ENCODE results near the gene OPRD1. TPM values are rescaled to one million over a fixed set of nuclear protein-coding genes. Genes with fewer than 3 reads are reported as not detected.
"Not testable (repeated sequence)": the region's sequence is repeated elsewhere in the genome, so short reads cannot be mapped to it uniquely, and the experiment has no call there.

OPRD1 gene
- total RNA-seq, 1 donor from 2014 or later: not detected

DNA sequence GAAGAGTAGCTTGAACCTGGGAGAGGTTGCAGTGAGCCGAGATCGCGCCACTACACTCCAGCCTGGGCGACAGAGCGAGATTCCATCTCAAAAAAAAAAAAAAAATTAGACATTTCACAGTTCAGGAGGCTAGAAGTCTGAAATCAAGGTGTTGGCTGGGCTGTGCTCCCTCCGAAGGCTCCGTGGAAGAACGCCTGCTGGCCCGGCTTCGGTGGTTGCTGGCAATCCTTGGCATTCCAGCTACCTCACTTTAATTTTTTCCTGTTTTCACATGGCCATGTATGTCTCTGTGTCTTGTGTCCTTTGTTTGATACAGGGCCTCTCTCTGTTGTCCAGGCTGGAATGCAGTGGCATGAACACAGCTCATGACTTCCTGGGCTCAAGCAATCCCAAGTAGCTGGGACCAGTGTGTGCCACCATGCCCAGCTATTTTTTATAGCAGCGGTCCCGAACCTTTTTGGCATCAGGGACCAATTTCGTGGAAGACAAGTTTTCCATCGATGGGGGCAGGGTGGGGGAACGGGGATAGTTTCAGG lies 24.5 kb downstream of the OPRD1 start:
- ATAC-seq (no peak), DNase-seq (no peak)
- H3K36me3 ChIP-seq: no peaks in the 10 kb centered on the region
- no peak overlapping the region for H3K27ac ChIP-seq
- peaks cover 4% of the 10 kb centered on the region for H3K27me3 ChIP-seq
- intact Hi-C loops (cut with DNase I): no loop called here
- H3K4me3 ChIP-seq: no peak overlapping the region
- no peaks in the 10 kb centered on the region for H3K4me1 ChIP-seq
- H3K9me3 ChIP-seq: no peaks in the 10 kb centered on the region
- TF ChIP-seq, protein P1, sequence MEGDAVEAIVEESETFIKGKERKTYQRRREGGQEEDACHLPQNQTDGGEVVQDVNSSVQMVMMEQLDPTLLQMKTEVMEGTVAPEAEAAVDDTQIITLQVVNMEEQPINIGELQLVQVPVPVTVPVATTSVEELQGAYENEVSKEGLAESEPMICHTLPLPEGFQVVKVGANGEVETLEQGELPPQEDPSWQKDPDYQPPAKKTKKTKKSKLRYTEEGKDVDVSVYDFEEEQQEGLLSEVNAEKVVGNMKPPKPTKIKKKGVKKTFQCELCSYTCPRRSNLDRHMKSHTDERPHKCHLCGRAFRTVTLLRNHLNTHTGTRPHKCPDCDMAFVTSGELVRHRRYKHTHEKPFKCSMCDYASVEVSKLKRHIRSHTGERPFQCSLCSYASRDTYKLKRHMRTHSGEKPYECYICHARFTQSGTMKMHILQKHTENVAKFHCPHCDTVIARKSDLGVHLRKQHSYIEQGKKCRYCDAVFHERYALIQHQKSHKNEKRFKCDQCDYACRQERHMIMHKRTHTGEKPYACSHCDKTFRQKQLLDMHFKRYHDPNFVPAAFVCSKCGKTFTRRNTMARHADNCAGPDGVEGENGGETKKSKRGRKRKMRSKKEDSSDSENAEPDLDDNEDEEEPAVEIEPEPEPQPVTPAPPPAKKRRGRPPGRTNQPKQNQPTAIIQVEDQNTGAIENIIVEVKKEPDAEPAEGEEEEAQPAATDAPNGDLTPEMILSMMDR (IDR thresholded peaks at IDR 0.05): no peak

DNA sequence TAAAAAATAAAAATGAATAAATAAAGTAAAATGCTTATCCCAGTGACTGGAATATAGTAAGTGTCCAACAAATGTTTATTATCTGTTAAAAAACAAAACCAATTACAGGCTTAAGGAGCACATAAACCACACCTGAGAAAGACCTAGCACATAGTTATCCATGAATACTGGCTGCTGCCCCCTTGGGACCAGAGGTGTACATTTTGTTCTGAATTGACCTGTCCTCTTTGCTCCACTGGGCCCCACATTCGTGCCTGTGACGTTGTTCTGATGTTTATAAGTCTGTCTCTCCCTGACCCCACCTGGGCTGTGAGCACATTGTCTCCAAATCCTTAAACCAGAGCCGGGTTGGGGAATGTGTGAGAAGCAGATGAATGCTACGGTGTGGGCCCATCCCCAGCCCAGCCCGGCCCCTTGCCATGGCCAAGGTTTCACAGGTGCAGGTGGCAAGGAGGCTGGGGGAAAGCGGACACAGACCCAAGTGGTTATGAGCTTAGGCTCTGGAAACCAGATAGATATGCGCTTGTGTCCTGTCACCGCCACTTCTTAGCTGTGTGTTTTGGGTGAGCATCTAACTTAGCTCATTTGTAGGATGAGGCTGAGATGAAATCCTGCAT lies 29.1 kb downstream of the OPRD1 start:
- H3K4me1 ChIP-seq: no peaks in the 10 kb centered on the region
- H3K27ac ChIP-seq: no peak overlapping the region
- no peaks in the 10 kb centered on the region for H3K36me3 ChIP-seq
- H3K4me3 ChIP-seq: no peak overlapping the region
- ATAC-seq (no peak), DNase-seq (no peak)
- intact Hi-C loops (cut with DNase I): no loop called here
- TF ChIP-seq, protein P1 (IDR thresholded peaks at IDR 0.05): no peak
- peaks cover 4% of the 10 kb centered on the region for H3K27me3 ChIP-seq
- no peaks in the 10 kb centered on the region for H3K9me3 ChIP-seq

DNA sequence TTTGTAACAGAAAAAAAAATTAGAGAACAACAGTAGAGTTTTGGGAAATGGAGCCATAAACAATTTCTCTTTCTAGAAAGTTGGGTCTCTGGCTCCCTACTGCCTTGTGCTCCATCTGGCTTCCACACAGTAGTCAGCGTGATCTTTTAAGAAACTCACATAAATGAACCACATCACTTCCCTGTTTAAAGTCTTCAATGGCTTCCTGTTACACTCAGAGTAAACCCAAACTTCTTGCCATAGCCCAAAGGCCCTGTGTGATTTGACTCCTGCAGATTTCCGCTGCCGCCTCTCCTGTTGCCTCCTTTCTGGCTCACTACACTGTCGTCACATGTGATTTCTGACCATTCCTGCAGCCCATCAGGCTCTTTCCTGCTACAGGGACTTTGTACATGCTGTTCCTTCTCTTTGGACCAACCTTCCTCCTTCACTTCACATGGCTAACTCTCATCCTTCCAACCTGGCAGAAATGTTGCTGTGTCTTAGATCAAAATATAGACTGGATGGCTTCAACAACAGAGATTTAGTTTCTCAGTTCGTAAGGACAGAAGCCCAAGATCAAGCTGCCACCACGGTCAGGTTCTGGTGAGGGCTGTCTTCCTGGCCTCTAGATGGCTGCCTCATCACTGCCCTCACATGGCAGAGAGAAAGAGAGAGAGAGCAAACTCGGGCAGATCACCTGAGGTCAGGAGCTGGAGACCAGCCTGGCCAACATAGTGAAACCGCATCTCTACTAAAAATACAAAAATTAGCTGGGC lies 34.0 kb downstream of the OPRD1 start:
- TF ChIP-seq, protein P1 (IDR thresholded peaks at IDR 0.05): no peak
- ATAC-seq: no peak

DNA sequence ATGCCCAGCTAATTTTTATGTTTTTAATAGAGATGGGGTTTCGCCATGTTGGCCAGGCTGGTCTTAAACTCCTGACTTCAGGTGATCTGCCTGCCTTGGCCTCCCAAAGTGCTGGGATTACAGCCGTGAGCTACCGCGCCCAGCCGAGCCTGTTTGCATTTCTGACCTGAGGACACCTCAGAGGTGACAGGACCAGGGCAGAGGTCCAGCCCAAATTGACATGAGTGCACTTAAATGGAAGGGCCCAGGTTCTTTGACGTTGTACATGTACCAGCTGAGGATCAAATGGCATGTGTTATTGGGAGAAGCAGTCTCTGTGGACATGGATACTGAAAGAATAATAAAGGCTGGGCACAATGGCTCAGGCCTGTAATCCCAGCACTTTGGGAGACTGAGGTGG lies 35.2 kb downstream of the OPRD1 start:
- H3K36me3 ChIP-seq; H3K4me3 ChIP-seq; H3K27ac ChIP-seq; H3K9me3 ChIP-seq; H3K4me1 ChIP-seq; intact Hi-C loops (cut with DNase I); H3K27me3 ChIP-seq: not testable (repeated sequence)
- DNase-seq (peak; percentile 75), ATAC-seq (peak; percentile 73)

More for the DNA sequence above, 34.0 kb downstream of the OPRD1 start:
- H3K36me3 ChIP-seq: no peaks in the 10 kb centered on the region
- no peak overlapping the region for H3K4me3 ChIP-seq
- H3K9me3 ChIP-seq: no peaks in the 10 kb centered on the region
- H3K27ac ChIP-seq: no peak overlapping the region
- no peaks in the 10 kb centered on the region for H3K27me3 ChIP-seq
- H3K4me1 ChIP-seq: no peaks in the 10 kb centered on the region
- no peak for DNase-seq
- intact Hi-C loops (cut with DNase I): no loop called here

DNA sequence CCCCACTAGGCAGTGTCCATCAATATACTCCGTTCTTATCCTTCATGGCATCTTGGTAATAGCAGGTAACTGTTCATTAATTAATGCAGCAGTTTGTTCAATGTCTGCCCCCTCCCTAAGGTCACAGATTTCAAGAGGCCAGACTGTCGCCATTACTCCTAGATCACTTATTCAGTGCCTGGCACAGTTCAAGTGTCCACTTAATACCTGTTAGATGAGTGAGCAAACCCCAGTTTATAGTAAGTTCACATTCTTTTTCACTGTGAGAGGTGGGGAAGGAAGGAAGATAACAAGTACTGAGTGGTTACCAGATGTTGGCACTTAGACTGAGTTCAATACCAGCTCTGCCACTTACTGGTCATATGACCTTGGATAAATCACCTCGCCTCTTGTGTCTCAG lies 36.4 kb downstream of the OPRD1 start:
- Histone ChIP-seq H3K9me3 (no peaks in the 10 kb centered on the region), H3K27ac (no peak overlapping the region), H3K4me1 (no peaks in the 10 kb centered on the region), H3K36me3 (no peaks in the 10 kb centered on the region), H3K4me3 (no peak overlapping the region), H3K27me3 (peaks cover under 1% of the 10 kb centered on the region)
- intact Hi-C loops (cut with DNase I): no loop called here
- DNase-seq (no peak), ATAC-seq (peak; percentile 72)
- TF ChIP-seq, protein P1 (IDR thresholded peaks at IDR 0.05): no peak

DNA sequence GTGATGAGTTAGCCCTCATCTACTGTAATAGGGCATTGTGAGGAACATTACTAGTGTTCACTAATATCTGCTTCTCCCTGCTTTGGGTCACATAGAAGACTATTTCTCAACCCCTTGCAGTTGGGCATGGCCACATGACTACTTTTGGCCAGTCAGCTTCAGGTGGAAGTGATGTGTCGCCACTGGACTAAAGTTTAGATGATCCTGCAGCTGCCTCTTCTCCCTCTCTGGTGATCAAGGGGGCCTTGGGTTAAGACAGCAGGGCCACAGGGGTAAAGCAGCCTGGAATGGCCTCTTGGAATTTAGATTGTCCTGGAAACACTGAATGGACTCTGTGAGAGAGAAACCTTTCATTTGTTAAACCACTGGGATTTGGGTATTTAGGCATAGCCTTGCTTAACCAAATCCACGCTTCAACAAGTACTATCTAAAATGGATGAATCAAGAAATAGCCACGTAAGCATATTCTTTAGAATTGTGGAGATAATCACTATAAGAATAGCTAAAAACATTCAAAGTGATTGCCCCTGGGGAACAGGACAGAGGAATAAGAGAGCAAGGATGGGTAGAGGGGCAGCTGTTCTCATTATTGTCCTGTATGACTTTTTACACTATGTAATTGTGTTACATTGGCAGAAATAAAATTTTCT lies 41.2 kb downstream of the OPRD1 start:
- DNase-seq (no peak), ATAC-seq (peak; percentile 16)
- Histone ChIP-seq H3K9me3 (no peaks in the 10 kb centered on the region), H3K36me3 (no peaks in the 10 kb centered on the region), H3K27me3 (peaks cover 6% of the 10 kb centered on the region), H3K27ac (no peak overlapping the region), H3K4me1 (no peaks in the 10 kb centered on the region), H3K4me3 (no peak overlapping the region)
- TF ChIP-seq, protein P1 (IDR thresholded peaks at IDR 0.05): no peak
- intact Hi-C loops (cut with DNase I): no loop called here

DNA sequence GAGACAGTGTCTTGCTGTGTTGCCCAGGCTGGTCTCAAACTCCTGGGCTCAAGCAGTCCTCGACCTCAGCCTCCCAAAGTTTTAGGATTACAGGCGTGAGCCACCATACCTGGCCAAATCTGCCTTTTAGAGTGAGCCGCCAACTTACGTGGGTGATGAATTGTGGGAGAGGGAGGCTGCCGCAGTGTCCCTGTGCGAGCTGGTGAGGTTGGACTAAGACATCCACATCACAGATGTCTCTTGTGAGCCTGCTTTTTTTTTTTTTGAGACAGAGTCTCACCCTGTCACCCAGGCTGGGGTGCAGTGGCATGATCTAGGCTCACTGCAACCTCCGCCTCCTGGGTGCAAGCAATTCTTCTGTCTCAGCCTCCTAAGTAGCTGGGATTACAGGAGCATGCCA lies 42.4 kb downstream of the OPRD1 start:
- H3K4me3 ChIP-seq; H3K9me3 ChIP-seq; DNase-seq; H3K36me3 ChIP-seq; H3K4me1 ChIP-seq; intact Hi-C loops (cut with DNase I); H3K27me3 ChIP-seq; H3K27ac ChIP-seq; ATAC-seq: not testable (repeated sequence)
